GM10266 (cell line): ENCODE results near the gene CYTH1.
"Not testable (repeated sequence)": the region's sequence is repeated elsewhere in the genome, so short reads cannot be mapped to it uniquely, and the experiment has no call there.

Experiments used
- DNase-seq: peaks from one replicate; pipeline ENCODE4 v3.0.0; 2012; ENCODE audit errors: extremely low spot score
- CTCF ChIP-seq: IDR thresholded peaks from 2 replicates; pipeline ENCODE4 v1.5.1; 2012; ENCODE audit warnings: mild to moderate bottlenecking, low read depth; ENCODE audit not compliant: control insufficient read depth, insufficient read depth; ENCODE audit errors: missing control alignments

CYTH1 gene

GRCh38 chr17:78674156-78674555 is 107.9 kb downstream of the CYTH1 start:
- TF ChIP-seq CTCF, result no peak
- DNase-seq, result no peak

- TF ChIP-seq CTCF, result no peak
These were observed 108.7 kb downstream of the CYTH1 start for GRCh38 chr17:78673395-78673794.

GRCh38 chr17:78672871-78673371 is 109.2 kb downstream of the CYTH1 start:
- TF ChIP-seq CTCF, result no peak
- DNase-seq, result no peak

More at GRCh38 chr17:78673395-78673794, 108.7 kb downstream of the CYTH1 start:
- DNase-seq, result no peak

- no peak for TF ChIP-seq CTCF
- no peak for DNase-seq
These were observed 110.1 kb downstream of the CYTH1 start for GRCh38 chr17:78672005-78672404.

GRCh38 chr17:78671726-78672001 is 110.4 kb downstream of the CYTH1 start:
- DNase-seq, result not testable (repeated sequence)

- TF ChIP-seq CTCF, result no peak
These were observed 111.0 kb downstream of the CYTH1 start for GRCh38 chr17:78670850-78671725.

GRCh38 chr17:78669975-78670518 is 112.0 kb downstream of the CYTH1 start:
- TF ChIP-seq CTCF, result no peak

More at GRCh38 chr17:78670850-78671725, 111.0 kb downstream of the CYTH1 start:
- DNase-seq, result no peak

More at GRCh38 chr17:78669975-78670518, 112.0 kb downstream of the CYTH1 start:
- DNase-seq, result no peak
